HG03378 (cell line): ENCODE data around the gene PALLD.

Experiments used
- ATAC-seq: cut with Tn5 transposase; IDR thresholded peaks from one replicate; pipeline ENCODE4 v1.9.1; 2021; ENCODE audit warnings: mild to moderate bottlenecking, moderate library complexity; ENCODE audit not compliant: unreplicated experiment

Gene PALLD

DNA sequence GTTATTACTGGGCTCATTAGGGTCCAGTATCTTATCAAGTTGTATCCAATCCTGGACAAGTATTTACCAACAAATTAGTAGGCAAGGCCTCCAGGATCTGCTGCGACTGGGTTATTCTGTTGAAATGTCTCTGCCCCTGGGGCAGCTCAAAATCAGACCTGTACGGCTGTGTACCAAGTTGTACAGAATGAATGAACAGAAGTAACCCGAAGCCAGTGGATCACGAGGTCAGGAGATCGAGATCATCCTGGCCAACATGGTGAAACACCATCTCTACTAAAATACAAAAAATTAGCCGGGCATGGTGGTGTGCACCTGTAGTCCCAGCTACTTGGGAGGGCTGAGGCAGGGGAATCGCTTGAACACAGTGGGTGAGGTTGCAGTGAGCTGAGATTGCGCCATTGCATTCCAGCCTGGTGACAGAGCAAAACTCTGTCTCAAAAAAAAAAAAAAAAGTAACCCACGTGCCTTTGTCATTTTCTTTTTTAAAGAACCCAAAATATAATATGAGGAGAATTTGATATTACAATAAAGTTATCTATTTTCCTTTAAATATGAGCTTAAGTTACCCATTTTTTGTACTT, 385.9 kb downstream of the PALLD start:
- no peak for ATAC-seq

DNA sequence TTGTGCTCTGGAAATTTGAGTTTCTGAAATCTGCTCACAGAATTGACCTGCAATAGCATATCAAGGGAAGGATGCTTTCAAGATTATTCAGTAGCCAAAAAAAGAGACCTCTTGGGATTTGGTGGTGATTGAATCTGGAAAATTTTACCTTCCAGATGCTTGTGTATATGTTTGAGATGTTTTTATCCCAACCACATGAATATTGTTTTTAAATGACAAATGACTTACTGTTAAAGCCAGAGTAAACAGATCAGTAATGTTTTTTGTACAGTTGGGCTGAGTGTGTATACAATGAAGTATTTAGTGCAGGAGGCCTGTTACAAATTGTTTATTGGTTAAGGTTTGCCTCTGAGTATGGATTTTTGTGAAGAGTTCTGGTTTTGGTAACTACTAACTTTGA, 386.7 kb downstream of the PALLD start:
- no peak for ATAC-seq

DNA sequence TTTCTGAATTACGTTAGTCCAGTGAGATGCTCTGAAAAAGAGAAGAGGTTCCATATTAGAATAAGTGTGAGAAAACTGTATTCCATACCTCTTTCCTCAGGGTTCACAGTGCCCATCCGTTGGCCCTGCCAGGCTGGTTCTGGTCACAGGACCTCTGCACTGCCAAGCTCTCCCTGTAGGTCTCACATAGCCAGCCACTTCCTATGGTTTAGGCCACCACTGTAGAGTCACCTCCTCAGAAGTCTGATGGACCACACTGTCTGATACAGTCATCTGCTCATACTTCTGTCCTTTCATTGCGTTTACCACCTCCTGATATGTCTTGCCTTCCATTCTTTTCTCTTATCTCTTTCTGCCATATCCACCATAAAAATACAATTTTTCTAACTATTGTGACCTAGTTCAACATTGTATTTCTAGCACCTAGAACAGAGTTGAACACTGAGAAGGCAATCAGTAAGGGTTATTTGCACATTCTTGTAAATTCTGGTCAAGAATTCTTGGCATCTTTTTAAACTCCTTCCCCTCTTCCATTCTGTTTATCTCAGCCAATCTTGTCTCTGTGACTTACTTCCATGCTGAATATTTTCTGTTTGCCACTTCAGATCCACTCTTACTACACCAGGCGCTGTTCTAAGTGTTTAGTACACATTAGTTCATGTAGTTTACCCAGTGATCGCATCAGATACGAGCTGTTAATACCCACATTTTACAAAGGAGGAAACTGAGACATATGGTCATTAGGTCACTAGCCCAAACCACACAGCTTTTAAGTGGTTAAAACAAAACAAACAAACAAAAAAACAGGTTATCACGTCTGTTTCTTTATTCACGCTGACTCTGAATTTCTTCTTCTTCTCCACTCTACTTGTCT, 387.6 kb downstream of the PALLD start:
- ATAC-seq = no peak

DNA sequence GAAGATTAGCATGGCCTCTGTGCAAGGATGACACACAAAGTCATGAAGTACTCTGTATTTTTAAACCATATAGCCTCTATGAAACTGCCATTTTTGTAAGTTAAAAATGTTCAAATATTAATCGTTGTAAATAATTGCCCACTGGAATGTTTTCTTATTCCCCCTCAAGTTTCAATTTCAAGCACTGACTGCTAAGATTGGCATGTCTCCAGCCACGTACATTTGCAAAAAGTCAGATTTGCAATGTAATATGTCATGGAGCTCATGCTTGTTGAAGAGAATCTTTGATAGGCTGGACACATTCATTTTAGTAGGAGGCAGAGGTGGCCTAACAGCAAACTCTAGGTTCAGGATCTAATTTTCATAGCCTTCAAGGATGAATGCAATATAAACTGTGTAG, 388.5 kb downstream of the PALLD start:
- no peak for ATAC-seq

DNA sequence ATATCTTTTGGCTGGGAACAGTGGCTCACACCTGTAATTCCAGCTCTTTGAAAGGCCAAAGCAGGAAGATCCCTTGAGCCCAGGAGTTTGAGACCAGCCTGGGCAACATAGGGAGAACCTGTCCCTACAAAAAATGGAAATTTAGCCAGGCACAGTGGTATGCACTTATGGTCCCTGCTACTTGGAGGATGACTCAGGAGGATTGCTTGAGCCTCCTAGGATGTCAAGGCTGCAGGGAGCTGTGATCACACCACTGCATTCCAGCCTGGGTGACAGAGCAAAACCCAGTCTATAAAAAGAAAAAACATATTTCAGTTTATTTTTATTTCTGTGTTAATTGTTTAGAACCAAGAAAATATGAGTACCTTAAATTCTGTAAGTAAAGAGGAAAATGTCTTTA, 389.5 kb downstream of the PALLD start:
- no peak for ATAC-seq

DNA sequence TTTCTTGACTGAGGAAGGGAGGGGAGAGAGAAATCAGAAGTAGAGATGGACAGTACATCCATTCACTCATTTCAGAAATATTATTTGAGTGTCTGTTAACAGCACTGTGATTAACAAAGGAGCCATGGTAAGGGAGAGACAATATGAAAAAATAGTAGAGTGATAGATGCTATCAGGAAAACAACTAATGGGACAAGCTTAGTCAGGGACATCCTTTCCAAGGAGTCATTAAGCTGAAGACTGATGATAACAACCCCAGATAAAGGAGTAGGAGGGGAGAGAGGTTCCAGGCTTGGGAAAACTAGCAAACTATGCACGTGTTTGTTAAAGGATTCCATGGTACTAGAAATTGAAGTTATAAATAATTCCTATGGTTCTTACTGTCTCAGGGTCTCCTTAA, 391.0 kb downstream of the PALLD start:
- ATAC-seq = no peak

DNA sequence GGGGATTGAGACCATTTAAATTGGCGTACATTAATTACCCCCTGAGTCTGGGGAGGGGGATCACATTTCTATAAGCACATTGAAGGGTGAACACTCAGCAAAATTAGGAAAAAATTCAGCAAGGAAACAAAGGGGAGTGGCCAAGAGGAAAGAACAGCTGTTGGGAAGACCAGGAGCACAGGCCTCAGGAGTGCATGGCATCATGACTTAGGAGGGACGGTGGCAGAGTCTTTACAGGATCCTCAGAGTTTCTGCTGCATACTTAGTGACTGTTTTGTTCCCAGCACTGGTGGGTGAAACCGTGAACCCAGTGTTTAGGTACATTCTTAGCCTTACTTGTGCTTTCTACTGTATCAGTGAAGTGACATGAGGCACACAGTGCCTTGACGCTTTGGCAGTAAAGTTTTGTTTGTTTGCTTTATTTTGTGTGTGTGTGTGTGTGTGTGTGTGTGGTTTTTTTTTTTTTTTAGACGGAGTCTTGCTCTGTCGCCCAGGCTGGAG, 391.9 kb downstream of the PALLD start:
- ATAC-seq = no peak

DNA sequence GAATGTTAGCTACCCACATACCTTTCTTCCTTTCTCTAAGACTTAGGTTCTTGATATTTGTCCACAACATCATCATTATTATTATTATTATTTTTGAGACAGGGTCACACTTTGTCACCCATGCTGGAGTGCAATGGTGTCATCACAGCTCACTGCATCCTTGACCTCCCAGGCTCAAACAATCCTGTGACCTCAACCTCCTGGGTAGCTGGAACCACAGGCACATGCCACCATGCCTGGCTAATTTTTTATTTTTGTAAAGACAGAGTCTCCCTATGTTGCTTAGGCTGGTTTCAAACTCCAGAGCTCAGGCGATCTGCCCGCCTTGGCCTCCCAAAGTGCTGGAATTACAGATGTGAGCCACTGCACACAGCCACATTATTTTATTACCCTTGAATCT, 394.2 kb downstream of the PALLD start:
- no peak for ATAC-seq

DNA sequence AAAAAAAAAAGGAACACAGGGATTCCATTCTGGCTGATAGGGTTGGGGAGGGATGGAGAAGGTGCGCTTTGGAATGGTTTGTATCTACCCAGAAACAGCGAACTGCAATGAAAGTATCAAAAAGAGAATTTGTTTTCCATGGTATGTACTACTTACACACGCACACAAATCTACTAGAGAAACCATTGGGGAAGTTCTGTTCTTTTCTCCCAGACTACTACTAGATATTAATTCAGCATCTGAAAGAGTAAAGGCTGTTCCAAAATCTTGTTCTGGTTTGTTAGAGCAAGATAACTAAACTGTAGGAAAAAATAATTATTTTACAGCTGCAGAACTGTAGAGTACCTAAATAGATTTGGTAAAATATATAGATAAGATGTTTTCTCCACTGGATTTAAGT, 394.8 kb downstream of the PALLD start:
- no peak for ATAC-seq

DNA sequence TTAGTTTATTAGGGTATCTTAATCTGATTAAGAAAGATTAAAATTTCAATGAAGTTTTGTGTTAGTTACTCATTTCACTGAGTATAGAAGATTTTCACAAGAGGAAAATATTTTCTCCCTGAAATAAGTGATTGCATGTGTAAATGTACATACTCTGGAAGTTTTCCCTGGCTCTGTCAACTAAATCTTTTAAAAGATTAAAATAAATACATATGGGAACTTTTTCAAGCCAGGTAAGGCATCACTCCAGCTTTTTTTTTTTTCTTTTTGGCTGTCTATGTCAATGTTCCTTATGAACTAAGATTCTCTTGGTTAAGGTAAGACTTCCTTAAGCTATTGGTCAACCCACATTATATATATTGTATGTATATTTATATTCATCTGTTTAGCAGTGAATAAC, 395.6 kb downstream of the PALLD start:
- no peak for ATAC-seq

DNA sequence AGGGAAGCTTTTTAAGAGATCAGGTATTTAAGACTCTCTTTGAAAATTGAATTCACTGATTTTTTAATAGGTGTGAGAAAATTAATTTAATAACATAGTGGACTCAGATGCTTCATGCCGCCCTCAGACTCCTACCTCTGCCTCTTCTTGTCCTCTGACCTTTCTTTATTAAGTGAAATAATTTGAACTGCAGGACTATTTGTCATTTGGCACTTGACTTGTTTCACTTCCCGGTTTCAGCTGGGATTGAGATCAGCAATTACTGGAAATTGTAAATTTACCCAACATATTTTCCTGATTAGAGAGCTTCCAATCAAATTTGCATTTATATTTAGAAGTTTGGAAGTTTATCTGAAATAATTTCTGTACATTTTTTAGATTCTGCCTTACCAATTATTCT, 396.4 kb downstream of the PALLD start:
- ATAC-seq = no peak

DNA sequence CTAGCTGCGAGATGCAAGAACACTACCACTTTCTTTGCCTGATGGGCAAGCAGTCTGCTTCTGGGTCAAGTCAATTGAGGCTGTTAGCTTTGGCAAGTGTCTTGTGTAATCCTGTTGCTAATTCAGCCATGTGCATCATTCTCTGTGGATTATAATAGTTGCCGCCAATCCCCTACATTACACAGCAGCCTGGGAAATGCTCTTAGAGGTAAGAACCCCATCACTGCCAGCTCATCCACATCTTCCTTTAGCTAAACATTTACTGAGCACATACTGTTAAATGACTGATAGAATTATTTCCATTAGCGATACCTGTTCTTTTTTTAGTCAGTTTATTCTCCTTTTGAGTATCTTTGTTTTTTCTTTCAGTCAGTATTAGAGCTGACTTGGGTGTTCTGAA, 397.0 kb downstream of the PALLD start:
- peak; percentile 56 for ATAC-seq

DNA sequence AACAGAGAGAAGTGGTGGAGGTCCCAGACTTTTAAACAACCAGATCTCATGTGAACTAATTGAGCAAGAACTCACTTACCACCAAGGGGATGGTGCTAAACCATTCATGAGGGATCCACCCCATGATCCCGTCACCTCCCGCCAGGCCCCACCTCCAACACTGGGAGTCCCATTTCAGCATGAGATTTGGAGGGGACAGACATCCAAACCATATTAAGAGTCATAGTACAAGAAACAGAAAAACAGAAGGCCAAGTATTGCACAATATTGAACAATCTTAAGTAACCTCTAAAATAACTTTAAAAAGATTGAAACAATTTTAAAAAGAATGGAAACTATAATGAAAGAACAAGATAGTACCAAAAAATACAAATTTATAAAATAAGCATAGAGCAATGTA, 403.2 kb downstream of the PALLD start:
- ATAC-seq = no peak

DNA sequence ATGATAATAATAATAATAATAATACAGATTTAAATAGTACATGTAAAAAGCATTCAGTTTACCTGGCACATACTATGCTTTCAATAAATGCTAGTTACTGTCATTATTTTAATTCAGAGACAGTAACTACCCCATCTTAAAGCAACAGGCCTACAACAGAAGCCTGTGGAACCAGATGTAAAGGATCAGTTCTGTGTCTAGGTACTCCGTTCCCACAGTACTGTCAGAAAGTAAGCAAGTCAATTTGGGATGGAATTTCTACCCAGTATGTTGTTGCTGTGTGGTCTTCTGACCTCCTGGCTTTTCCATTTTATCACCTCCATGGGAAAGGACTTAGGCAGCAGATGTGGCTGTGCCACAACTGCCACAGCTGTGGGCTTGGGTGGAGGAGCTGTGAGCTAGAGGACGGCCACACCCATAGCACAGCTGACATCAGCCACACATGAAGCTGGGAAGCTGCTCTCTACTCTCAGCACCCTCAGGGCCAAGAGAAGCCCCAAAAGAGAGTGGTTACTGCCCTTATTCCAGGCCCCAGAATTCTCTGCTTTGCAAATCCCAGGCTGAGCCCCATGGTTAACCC, 410.4 kb downstream of the PALLD start:
- ATAC-seq = no peak

DNA sequence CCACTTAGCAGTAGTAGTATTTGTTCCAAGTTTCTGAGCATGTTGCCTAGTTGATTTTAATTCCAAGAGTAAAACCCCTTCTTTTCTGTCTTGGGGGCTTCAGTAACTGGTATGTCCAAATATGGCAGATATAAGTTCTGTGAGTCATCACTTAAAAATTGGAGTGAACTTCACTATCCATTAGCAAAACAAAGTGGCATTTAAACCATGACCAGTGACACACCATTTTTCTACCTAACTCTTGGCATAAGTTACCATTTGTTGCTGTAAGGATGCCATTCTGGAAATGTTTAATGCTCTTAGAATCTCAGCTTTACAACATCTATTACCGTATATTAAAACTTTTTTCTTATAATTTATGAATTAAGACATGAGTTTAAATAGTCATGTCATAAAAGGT, 411.2 kb downstream of the PALLD start:
- no peak for ATAC-seq

DNA sequence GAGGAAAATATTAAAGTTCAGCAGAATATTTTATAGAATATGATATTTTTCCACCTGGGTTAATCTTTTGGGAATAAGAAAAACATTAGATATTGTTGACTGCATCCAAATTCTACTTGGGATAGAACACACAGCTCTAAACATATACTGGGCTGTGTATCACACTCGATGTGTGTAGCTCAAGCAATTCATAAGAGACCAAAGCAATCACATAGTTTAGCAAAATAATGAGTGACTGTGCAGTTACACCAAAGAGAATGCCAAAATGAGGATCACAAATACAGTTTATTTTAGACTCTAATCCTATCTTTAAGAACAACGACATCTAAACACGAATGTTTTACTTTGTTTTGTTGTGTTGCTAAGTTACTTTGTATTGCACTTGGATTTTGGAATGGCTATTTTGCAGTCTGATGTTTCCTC, 412.0 kb downstream of the PALLD start:
- ATAC-seq = no peak

DNA sequence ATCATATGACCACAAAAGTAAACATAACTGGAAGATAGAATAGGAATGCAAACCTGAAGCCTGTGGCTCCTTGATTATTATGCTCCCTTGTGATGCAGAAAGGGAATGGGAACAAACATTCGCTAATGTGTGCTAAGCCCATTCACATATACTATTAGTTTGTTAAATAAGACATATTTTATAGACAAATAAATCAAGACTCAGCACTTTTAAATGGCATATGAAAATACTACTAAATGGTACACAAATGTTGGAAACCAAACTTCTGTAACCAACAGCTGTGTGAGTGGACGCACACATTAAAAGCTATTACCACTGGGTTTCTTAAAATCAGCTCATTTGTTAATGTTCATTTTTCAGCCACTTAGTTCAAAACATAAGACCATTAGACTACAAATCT, 417.2 kb downstream of the PALLD start:
- no peak for ATAC-seq

DNA sequence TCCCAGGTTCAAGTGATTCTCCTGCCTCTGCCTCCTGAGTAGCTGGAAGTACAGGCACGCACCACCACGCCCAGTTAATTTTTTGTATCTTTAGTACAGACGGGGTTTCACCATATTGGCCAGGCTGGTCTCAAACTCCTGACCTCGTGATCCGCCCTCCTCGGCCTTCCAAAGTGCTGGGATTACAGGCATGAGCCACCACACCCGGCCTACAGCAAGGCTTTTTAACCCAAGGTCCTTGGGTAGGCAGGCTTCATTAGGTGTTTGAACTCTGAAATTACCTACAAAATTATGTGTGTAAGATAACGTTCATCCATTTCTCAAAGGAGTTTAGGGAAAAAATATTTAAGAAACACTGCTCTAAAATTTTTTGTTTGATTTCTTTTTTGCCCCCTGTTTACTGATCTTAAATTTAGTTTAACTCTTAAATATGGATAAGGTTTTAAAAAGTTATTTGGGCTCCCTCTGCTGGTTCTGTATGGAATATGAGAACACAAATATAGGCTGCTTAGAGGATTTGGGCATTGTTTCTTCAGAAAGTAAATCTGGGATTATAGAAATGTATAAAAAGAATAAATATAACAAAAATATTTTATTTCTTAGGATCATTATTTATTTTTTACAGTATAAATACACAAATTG, 420.4 kb downstream of the PALLD start:
- no peak for ATAC-seq

DNA sequence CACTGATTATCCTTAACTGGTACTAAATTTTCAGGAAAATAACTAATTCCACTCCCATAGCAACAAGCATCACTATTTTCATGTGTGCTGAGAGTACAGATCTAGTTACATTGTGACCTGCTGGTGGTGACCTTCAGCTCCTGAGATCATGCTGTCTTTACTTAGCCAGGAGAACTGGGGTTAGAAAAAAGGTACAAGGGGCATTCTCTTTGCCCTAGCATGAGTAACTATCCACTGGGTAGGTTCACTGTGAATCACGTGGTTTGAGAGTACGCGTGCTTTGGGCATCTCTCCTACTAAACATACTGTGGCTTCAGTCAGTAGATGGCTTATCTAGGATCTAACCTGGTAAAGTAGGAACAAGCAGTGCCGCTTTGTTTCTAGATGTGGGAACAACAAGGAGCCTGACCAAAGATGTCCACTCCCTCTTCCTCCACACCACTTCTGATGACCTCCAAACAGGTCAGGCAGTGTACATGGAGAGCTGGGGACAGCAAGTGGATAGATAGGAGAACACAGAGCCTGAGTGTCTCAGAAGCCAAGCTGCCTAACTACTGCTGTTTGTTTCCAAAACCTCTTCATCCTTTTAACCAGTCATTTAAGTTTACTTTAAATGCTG, 423.0 kb downstream of the PALLD start:
- no peak for ATAC-seq

DNA sequence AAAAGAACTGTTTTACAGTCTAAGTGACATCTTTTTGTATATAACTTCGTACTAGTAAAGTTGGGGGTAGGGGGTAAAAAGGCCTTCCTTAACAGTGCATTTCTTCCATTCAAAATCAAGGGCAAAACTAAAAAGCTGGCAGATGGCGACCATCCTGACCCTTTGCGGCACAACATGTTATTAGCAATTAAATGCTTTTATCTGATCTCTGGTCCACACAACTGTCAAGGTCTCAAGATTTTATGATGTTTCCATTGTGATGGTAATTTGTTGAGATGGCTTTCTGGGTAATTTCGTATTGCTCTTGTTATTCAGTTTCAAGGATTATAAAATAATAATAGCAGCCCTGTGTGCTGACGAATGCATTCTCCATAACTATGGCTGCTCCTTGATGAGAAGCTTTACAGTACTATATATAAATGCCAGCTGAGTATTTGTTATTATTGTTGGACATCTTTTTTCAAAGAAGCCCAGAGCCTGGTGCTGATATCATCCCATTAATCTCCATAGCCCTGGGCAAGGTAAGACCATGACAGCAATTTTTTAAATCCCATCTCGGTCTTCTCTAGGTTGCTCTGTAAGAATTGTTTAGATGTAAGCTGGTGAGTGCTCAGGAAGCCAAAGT, 423.7 kb downstream of the PALLD start:
- no peak for ATAC-seq
